ENCODE results near the gene PITPNM3. TPM values are rescaled to one million over a fixed set of nuclear protein-coding genes. Genes with fewer than 3 reads are reported as not detected.
A peak's percentile ranks its signal among the peaks of the same experiment; 100 is the strongest.

Gene PITPNM3
- total and polyA plus RNA-seq, 2 of the 8 experiments (the other 6 are each of a cell fraction or from before 2014, with no cell fraction given), result 1.7 to 3.1 TPM

- H3K56ac ChIP-seq (replicated peaks; ENCODE audit: insufficient read length, low read depth, low read length), result no peak overlapping the region
- H3K9ac ChIP-seq (replicated peaks in 1 of 4; ENCODE audit: extremely low read depth in 1 of 4, low read depth in 3 of 4, low read length in 3 of 4), result no peak overlapping the region
- no peak overlapping the region for H3K4me3 ChIP-seq (ENCODE audit: extremely low read depth in 1 of 4, insufficient read depth in 2 of 4, low read depth in 3 of 4, low read length in 4 of 4)
- peak overlapping the region; percentile 9 for H4K91ac ChIP-seq (replicated peaks; ENCODE audit: insufficient read length, low read length)
- H4K20me1 ChIP-seq (replicated peaks in 1 of 2; ENCODE audit: control insufficient read depth in 1 of 2, insufficient read depth in 2 of 2, low read length in 2 of 2), result no peaks in the 10 kb centered on the region
- ChIA-PET CTCF (ENCODE audit: partially characterized antibody) (interaction anchor here (0.6 to 3.6 kb wide), 6 partner anchors 8 to 493 kb away, joined by 3 to 11 read pairs (median 3); no protein-coding TSS in a partner anchor), POLR2A (ENCODE audit: partially characterized antibody) (no interaction called here)
- no peak overlapping the region for H3K18ac ChIP-seq (ENCODE audit: extremely low read depth, low read length)
- TF ChIP-seq SAP30 (IDR thresholded peaks at IDR 0.05; ENCODE audit: insufficient read depth, insufficient replicate concordance, low read length) (no peak), KDM1A (IDR thresholded peaks at IDR 0.05; ENCODE audit: borderline replicate concordance, low read length) (no peak), SIN3A (conservative IDR thresholded peaks at IDR 0.05 in 1 of 2, IDR thresholded peaks at IDR 0.05 in 1 of 2; ENCODE audit: low read depth in 1 of 2, low read length in 2 of 2) (no peak), KDM4A (IDR thresholded peaks at IDR 0.05; ENCODE audit: low read depth, low read length, severe bottlenecking) (no peak), BRCA1 (IDR thresholded peaks at IDR 0.05; ENCODE audit: low read depth, low read length) (no peak), CTBP2 (IDR thresholded peaks at IDR 0.05; ENCODE audit: borderline replicate concordance, insufficient read depth, insufficient read length, low read length) (no peak), TAF7 (optimal IDR thresholded peaks at IDR 0.05; ENCODE audit: borderline replicate concordance, low read depth, low read length) (no peak), ASH2L (IDR thresholded peaks at IDR 0.05; ENCODE audit: low read length) (no peak), EZH2 (IDR thresholded peaks at IDR 0.05; ENCODE audit: low read depth, low read length, severe bottlenecking) (no peak), BCL11A (IDR thresholded peaks at IDR 0.05; ENCODE audit: low read depth in 2 of 2, low read length in 2 of 2) (no peak), FOSL1 (IDR thresholded peaks at IDR 0.05; ENCODE audit: insufficient read depth, low read depth, low read length) (no peak)
- H2BK120ac ChIP-seq (replicated peaks; ENCODE audit: low read depth, low read length), result no peak overlapping the region
- no peak overlapping the region for H3K4me2 ChIP-seq (ENCODE audit: insufficient read depth in 1 of 2, low read depth in 2 of 2, low read length in 2 of 2)
- 84% methylated on average over 8 of the region's 8 CpGs; no CpG with 5 or more reads in 1 of the 2 experiments for WGBS, 2 experiments (ENCODE audit: extremely low coverage in 1 of 2, insufficient coverage in 1 of 2, insufficient read length in 1 of 2, insufficient replicate concordance in 2 of 2, low coverage in 1 of 2, low lambda C conversion rate in 2 of 2, missing lambda C conversion rate in 1 of 2)
- H4K8ac ChIP-seq (ENCODE audit: extremely low read depth, insufficient read depth, low read length), result no peak overlapping the region
- H4K5ac ChIP-seq (ENCODE audit: insufficient read length, low read depth, low read length), result no peak overlapping the region
- FAIRE-seq, result no peak
- H3K4ac ChIP-seq (replicated peaks; ENCODE audit: insufficient read length, low read depth, low read length), result no peak overlapping the region
- no peak for DNase-seq (ENCODE audit: low read depth in 1 of 2, low spot score in 2 of 2)
- no peak overlapping the region for H3K23ac ChIP-seq (ENCODE audit: insufficient read length)
- H2BK5ac ChIP-seq (ENCODE audit: low read depth, low read length), result no peak overlapping the region
- H3K23me2 ChIP-seq (ENCODE audit: low read depth, low read length), result no peaks in the 10 kb centered on the region
- no peak overlapping the region for H3K27ac ChIP-seq (ENCODE audit: low read depth, low read length)
- no peak overlapping the region for H2BK15ac ChIP-seq (ENCODE audit: low read length)
- H2BK20ac ChIP-seq (ENCODE audit: low read length), result no peak overlapping the region
- H3K79me2 ChIP-seq (ENCODE audit: control insufficient read depth in 1 of 2, insufficient read depth in 2 of 2, low read length in 2 of 2), result no peaks in the 10 kb centered on the region
- H3K79me1 ChIP-seq (ENCODE audit: low read depth, low read length), result no peaks in the 10 kb centered on the region
- no peaks in the 10 kb centered on the region for H3K27me3 ChIP-seq (replicated peaks in 1 of 4; ENCODE audit: control insufficient read depth in 3 of 4, extremely low read depth in 1 of 4, insufficient read depth in 3 of 4, low read length in 3 of 4)
- no peaks in the 10 kb centered on the region for H3K36me3 ChIP-seq (ENCODE audit: control insufficient read depth in 2 of 4, insufficient read depth in 4 of 4, low read length in 3 of 4)
- H2AK5ac ChIP-seq (ENCODE audit: low read depth, low read length), result no peak overlapping the region
- H3K4me1 ChIP-seq (replicated peaks in 1 of 4; ENCODE audit: control insufficient read depth in 3 of 4, insufficient read depth in 4 of 4, low read length in 3 of 4), result peaks cover 0 to 9% (median 2%) of the 10 kb centered on the region in 4 experiments; a peak in 3 of 7 replicates
- H2BK12ac ChIP-seq (ENCODE audit: low read depth, low read length), result no peak overlapping the region
- no peak overlapping the region for H2AFZ ChIP-seq (ENCODE audit: low read length)
- no peaks in the 10 kb centered on the region; a peak in 1 of 4 replicates for H3K9me3 ChIP-seq (ENCODE audit: insufficient read depth in 2 of 2, low read depth in 1 of 2, low read length in 1 of 2)
- no peak overlapping the region for H3K14ac ChIP-seq (ENCODE audit: insufficient read length)
These were observed 53.4 kb downstream of the PITPNM3 start for GRCh38 chr17:6502871-6503509.
